GM23248 (cell line): ENCODE data around the gene AKAP6. TPM values are rescaled to one million over a fixed set of nuclear protein-coding genes. Genes with fewer than 3 reads are reported as not detected.
"Not testable (repeated sequence)": the region's sequence is repeated elsewhere in the genome, so short reads cannot be mapped to it uniquely, and the experiment has no call there.

Source experiments
- DNase-seq: peaks from one replicate; pipeline ENCODE4 v3.0.0-alpha.2; 2015
- H2AFZ ChIP-seq: fragments of 200-600 bp; sonication (generic); 2 replicates; pipeline ENCODE4 v1.6.1; 2016; ENCODE audit warnings: antibody characterized with exemption
- H3F3A ChIP-seq: fragments of 200-600 bp; sonication (generic); 2 replicates; pipeline ENCODE4 v1.6.1; 2016; ENCODE audit warnings: mild to moderate bottlenecking, antibody characterized with exemption, mixed run types; ENCODE audit not compliant: insufficient read depth
- H3K27ac ChIP-seq: fragments of 200-600 bp; sonication (generic); 2 replicates; pipeline ENCODE4 v1.5.1; 2016; ENCODE audit warnings: mild to moderate bottlenecking
- H3K27me3 ChIP-seq: fragments of 200-600 bp; sonication (generic); replicated peaks from 2 replicates; pipeline ENCODE4 v1.6.1; 2016; ENCODE audit warnings: mild to moderate bottlenecking; ENCODE audit not compliant: insufficient read depth
- H3K36me3 ChIP-seq: fragments of 200-600 bp; sonication (generic); 2 replicates; pipeline ENCODE4 v1.6.1; 2016; ENCODE audit warnings: low read depth, mild to moderate bottlenecking
- H3K4me1 ChIP-seq: fragments of 200-600 bp; sonication (generic); 2 replicates; pipeline ENCODE4 v1.6.1; 2016; ENCODE audit warnings: mild to moderate bottlenecking; ENCODE audit not compliant: insufficient read depth
- H3K4me2 ChIP-seq: fragments of 200-600 bp; sonication (generic); one replicate; pipeline ENCODE4 v1.6.1; 2016; ENCODE audit warnings: mild to moderate bottlenecking; ENCODE audit not compliant: unreplicated experiment
- H3K4me3 ChIP-seq: fragments of 200-600 bp; sonication (generic); 2 replicates; pipeline ENCODE4 v1.5.1; 2016; ENCODE audit warnings: mild to moderate bottlenecking
- H3K79me2 ChIP-seq: fragments of 200-600 bp; sonication (generic); 2 replicates; pipeline ENCODE4 v1.6.1; 2016; ENCODE audit warnings: mild to moderate bottlenecking; ENCODE audit not compliant: insufficient read depth
- H3K9ac ChIP-seq: fragments of 200-600 bp; sonication (generic); 2 replicates; pipeline ENCODE4 v1.6.1; 2016; ENCODE audit warnings: mild to moderate bottlenecking
- H3K9me2 ChIP-seq: fragments of 200-600 bp; sonication (generic); 2 replicates; pipeline ENCODE4 v1.6.1; 2016; ENCODE audit warnings: mixed run types, mild to moderate bottlenecking, moderate library complexity; ENCODE audit not compliant: insufficient read depth
- H3K9me3 ChIP-seq: fragments of 200-600 bp; sonication (generic); one replicate; pipeline ENCODE4 v1.6.1; 2017; ENCODE audit warnings: low read depth
- H4K20me1 ChIP-seq: fragments of 200-600 bp; sonication (generic); 2 replicates; pipeline ENCODE4 v1.6.0; 2016; ENCODE audit not compliant: insufficient read depth
- EZH2 ChIP-seq: fragments of 200-600 bp; sonication (generic); IDR thresholded peaks from 2 replicates; pipeline ENCODE4 v1.6.1; 2018; ENCODE audit warnings: antibody characterized with exemption, mild to moderate bottlenecking; ENCODE audit not compliant: insufficient read depth, poor library complexity, severe bottlenecking
- EZH2phosphoT487 ChIP-seq: fragments of 200-600 bp; sonication (generic); IDR thresholded peaks from 2 replicates; pipeline ENCODE4 v1.6.1; 2018; ENCODE audit warnings: antibody characterized with exemption, moderate library complexity, mild to moderate bottlenecking, low read depth; ENCODE audit not compliant: insufficient read depth
- WGBS, 2 experiments: methylation state at CpG; one replicate each; pipeline ENCODE4 v1.1.6; 2015 to 2017; ENCODE audit warnings: low lambda C conversion rate in 2 of 2, low coverage in 1 of 2; ENCODE audit errors: missing lambda C conversion rate in 2 of 2; 5-methylcytosine and 5-hydroxymethylcytosine counted together
- in situ Hi-C: fragments of 300-500 bp; cut with MboI; formaldehyde crosslinking; loops from 2 replicates; pipeline ENCODE4 v1.15.0; 2020
- polyA plus RNA-seq: library from polyadenylated mRNA; unstranded; fragments of >200 nt; fragmentation: Nextera tagmentation; extraction: Ambion mirVana; gene quantifications from 2 replicates; pipeline ENCODE4 v1.2.1, GENCODE V29; 2016
- total RNA-seq: library from RNA; depleted of rRNA; stranded (reverse); fragments of >200 nt; shearing (Covaris generic); gene quantifications from 2 replicates; pipeline ENCODE4 v1.2.3, GENCODE V29; 2014

AKAP6 gene
- total and polyA plus RNA-seq, 2 experiments from 2014 or later: 4.8 to 19.1 TPM

GRCh38 chr14:32383364-32384009 lies 54.4 kb downstream of the AKAP6 start:
- no peak overlapping the region for H3K4me2 ChIP-seq

GRCh38 chr14:32384464-32384863 lies 55.4 kb downstream of the AKAP6 start:
- no peaks in the 10 kb centered on the region for H3K36me3 ChIP-seq
- H3K9me2 ChIP-seq: no peaks in the 10 kb centered on the region
- H4K20me1 ChIP-seq: no peaks in the 10 kb centered on the region
- H3K9me3 ChIP-seq: no peaks in the 10 kb centered on the region
- H3K27ac ChIP-seq: no peak overlapping the region
- H3K4me1 ChIP-seq: no peaks in the 10 kb centered on the region
- no peak overlapping the region for H3K4me2 ChIP-seq
- H3F3A ChIP-seq: peaks cover 5% of the 10 kb centered on the region; the same call in 1 of the 2 replicates
- H3K9ac ChIP-seq: no peak overlapping the region
- H3K4me3 ChIP-seq: no peak overlapping the region
- TF ChIP-seq EZH2: no peak
- no peak for TF ChIP-seq EZH2phosphoT487
- H3K79me2 ChIP-seq: no peaks in the 10 kb centered on the region
- in situ Hi-C loops: no loop called here
- WGBS, 2 experiments: 94 to 98% methylated on average over 2 of the region's 2 CpGs
- H2AFZ ChIP-seq: no peak overlapping the region
- H3K27me3 ChIP-seq: no peaks in the 10 kb centered on the region
- DNase-seq: no peak

More at GRCh38 chr14:32383364-32384009, 54.4 kb downstream of the AKAP6 start:
- Histone ChIP-seq H3K9me3 (no peaks in the 10 kb centered on the region), H3K4me1 (no peaks in the 10 kb centered on the region), H3K9ac (no peak overlapping the region), H3K4me3 (no peak overlapping the region), H3K36me3 (no peaks in the 10 kb centered on the region), H4K20me1 (no peaks in the 10 kb centered on the region), H3K9me2 (no peaks in the 10 kb centered on the region), H3F3A (peaks cover 5% of the 10 kb centered on the region; the same call in 1 of the 2 replicates), H3K27ac (no peak overlapping the region), H3K79me2 (no peaks in the 10 kb centered on the region), H3K27me3 (no peaks in the 10 kb centered on the region), H2AFZ (no peak overlapping the region; the same call in 1 of the 2 replicates)
- no peak for TF ChIP-seq EZH2phosphoT487
- in situ Hi-C loops: no loop called here
- DNase-seq: no peak
- 94 to 95% methylated on average over 3 of the region's 3 CpGs for WGBS, 2 experiments

DNA sequence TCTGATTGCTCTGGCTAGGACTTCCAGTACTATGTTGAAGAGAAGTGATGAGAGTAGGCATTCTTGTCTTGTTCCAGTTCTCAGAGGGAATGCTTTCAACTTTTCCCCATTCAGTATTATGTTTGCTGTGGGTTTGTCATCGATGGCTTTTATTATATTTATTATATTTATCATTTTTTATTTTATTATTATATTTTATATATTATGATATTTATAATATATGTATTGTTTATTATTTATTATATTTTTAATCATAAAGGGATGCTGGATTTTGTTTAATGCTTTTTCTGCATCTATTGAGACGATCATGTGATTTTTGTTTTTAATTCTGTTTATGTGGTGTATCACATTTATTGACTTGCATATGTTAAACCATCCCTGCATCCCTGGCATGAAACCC lies 58.2 kb downstream of the AKAP6 start:
- DNase-seq, in situ Hi-C loops, H3K9ac ChIP-seq, H3K4me3 ChIP-seq, H3K4me1 ChIP-seq, H3K27ac ChIP-seq, H3K9me3 ChIP-seq, H4K20me1 ChIP-seq, H3K9me2 ChIP-seq, H3K79me2 ChIP-seq, H3K4me2 ChIP-seq, H3K27me3 ChIP-seq, H2AFZ ChIP-seq, H3F3A ChIP-seq, H3K36me3 ChIP-seq: not testable (repeated sequence)
- WGBS, 2 experiments: 78 to 84% methylated on average over 2 of the region's 2 CpGs

GRCh38 chr14:32393119-32393518 lies 64.0 kb downstream of the AKAP6 start:
- H3K9ac ChIP-seq: no peak overlapping the region
- 95 to 96% methylated on average over 1 of the region's 1 CpG for WGBS, 2 experiments
- H3F3A ChIP-seq: peaks cover 8% of the 10 kb centered on the region

DNA sequence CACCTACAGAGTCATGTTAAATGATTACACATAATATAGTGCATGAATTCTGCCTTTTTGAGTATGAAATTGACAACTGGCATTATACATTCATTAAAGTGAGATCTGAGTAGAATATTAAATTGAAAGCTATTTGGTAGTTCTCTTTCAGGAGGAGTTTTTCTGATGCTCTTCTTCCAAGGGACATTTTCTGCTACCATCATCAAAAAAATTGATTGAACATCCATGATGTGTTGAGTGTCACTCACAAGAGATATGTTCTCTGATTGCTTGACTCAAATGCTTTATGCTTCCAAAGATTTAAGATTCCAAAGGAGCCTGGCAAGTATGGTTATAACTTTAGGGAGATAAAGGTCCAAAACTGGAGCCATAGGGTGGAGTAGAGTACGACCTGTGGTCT lies 64.9 kb downstream of the AKAP6 start:
- Histone ChIP-seq H3K9me3 (no peaks in the 10 kb centered on the region), H3K27me3 (no peaks in the 10 kb centered on the region), H3K36me3 (no peaks in the 10 kb centered on the region), H3K4me2 (no peak overlapping the region), H3K9ac (no peak overlapping the region), H3K4me3 (no peak overlapping the region), H3K4me1 (peaks cover 19% of the 10 kb centered on the region), H3K9me2 (no peaks in the 10 kb centered on the region), H4K20me1 (no peaks in the 10 kb centered on the region), H3K79me2 (no peaks in the 10 kb centered on the region), H3F3A (peaks cover 17% of the 10 kb centered on the region), H2AFZ (no peak overlapping the region), H3K27ac (no peak overlapping the region)
- 82 to 95% methylated on average over 1 of the region's 1 CpG for WGBS, 2 experiments
- in situ Hi-C loops: no loop called here
- no peak for TF ChIP-seq EZH2phosphoT487
- no peak for TF ChIP-seq EZH2
- DNase-seq: no peak

More at GRCh38 chr14:32393119-32393518, 64.0 kb downstream of the AKAP6 start:
- no peak overlapping the region for H3K4me2 ChIP-seq
- no peak for DNase-seq
- peaks cover 10% of the 10 kb centered on the region for H3K4me1 ChIP-seq
- H3K4me3 ChIP-seq: no peak overlapping the region
- TF ChIP-seq EZH2phosphoT487: no peak
- H4K20me1 ChIP-seq: no peaks in the 10 kb centered on the region
- H3K9me3 ChIP-seq: no peaks in the 10 kb centered on the region
- H3K27me3 ChIP-seq: no peaks in the 10 kb centered on the region
- no peaks in the 10 kb centered on the region for H3K9me2 ChIP-seq
- H3K36me3 ChIP-seq: no peaks in the 10 kb centered on the region
- no peak overlapping the region for H3K27ac ChIP-seq
- H2AFZ ChIP-seq: no peak overlapping the region
- in situ Hi-C loops: no loop called here
- no peaks in the 10 kb centered on the region for H3K79me2 ChIP-seq
